GM12892 (cell line): ENCODE measurements around the gene TUG1. TPM values are rescaled to one million over a fixed set of nuclear protein-coding genes. Genes with fewer than 3 reads are reported as not detected.

Experiments
- DNase-seq: peaks from one replicate; pipeline ENCODE4 v3.0.0; 2011; ENCODE audit not compliant: insufficient read length
- FAIRE-seq: peaks from 2 replicates; lab custom pipeline; 2011; peaks lifted over from hg19 to GRCh38; lab: Jason Lieb, UNC
- POLR2A ChIP-seq: IDR thresholded peaks from 2 replicates; pipeline ENCODE4 v1.6.1; 2011; ENCODE audit warnings: low read depth, low read length, control low read depth
- POLR2AphosphoS5 ChIP-seq: IDR thresholded peaks from 2 replicates; pipeline ENCODE4 v1.6.1; 2011; ENCODE audit warnings: low read depth, low read length, control low read depth
- TAF1 ChIP-seq: IDR thresholded peaks from 2 replicates; pipeline ENCODE4 v1.6.1; 2011; ENCODE audit warnings: low read depth, mild to moderate bottlenecking, control low read depth, low read length, borderline replicate concordance
- polyA plus RNA-seq: library from polyadenylated mRNA; unstranded; fragments of >200 nt; gene quantifications from one replicate; pipeline ENCODE4 v1.2.1, GENCODE V29; 2012; ENCODE audit warnings: missing spikeins, inconsistent platforms; ENCODE audit not compliant: missing spikeins

The TUG1 gene
- polyA plus RNA-seq, result 35.1 TPM

- peak; percentile 75; the same call in 1 of the 2 replicates for TF ChIP-seq POLR2A
- TF ChIP-seq TAF1, result no peak
- peak; percentile 97 for FAIRE-seq
- peak; percentile 95 for DNase-seq
Measured at GRCh38 chr22:30968924-30969531, at the start of gene TUG1. Gene TUG1 (plus strand): TSS chr22:30969265.

- FAIRE-seq, result no peak
- no peak for DNase-seq
- TF ChIP-seq POLR2A, result no peak
- no peak for TF ChIP-seq TAF1
- no peak for TF ChIP-seq POLR2AphosphoS5
Measured at GRCh38 chr22:30919973-30920372, 49.1 kb upstream of the TUG1 start.

- peak; percentile 9 for FAIRE-seq
- peak; percentile 60 for DNase-seq
Measured at GRCh38 chr22:30920407-30920806, 48.7 kb upstream of the TUG1 start.

DNA sequence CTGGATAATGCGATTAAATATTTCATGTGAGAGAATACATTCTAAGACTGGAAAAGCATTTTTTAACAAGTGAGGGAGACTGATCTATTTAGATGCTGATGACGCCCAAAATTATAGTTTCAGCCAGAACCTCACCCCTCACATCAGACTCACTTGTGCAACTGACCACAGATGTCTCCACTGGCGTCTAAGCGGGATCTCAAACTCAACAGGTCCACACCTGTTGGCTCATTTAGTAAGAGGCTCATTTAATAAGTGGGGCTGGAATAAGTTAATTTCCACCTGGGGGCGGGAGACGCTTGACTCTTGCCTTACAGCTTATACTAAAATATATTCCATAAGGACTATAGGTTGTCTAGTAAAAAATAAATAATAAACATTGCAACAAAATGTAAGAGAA is 48.0 kb upstream of the TUG1 start:
- DNase-seq, result no peak
- FAIRE-seq, result no peak
- TF ChIP-seq TAF1 (no peak), POLR2AphosphoS5 (no peak), POLR2A (no peak)

More at GRCh38 chr22:30920407-30920806, 48.7 kb upstream of the TUG1 start:
- TF ChIP-seq POLR2A (no peak), POLR2AphosphoS5 (no peak), TAF1 (no peak)

- peak; percentile 51 for FAIRE-seq
- DNase-seq, result peak; percentile 47
- TF ChIP-seq TAF1 (no peak), POLR2AphosphoS5 (no peak), POLR2A (peak; percentile 26; the same call in 1 of the 2 replicates)
Measured at GRCh38 chr22:30922151-30922611, 46.9 kb upstream of the TUG1 start.

DNA sequence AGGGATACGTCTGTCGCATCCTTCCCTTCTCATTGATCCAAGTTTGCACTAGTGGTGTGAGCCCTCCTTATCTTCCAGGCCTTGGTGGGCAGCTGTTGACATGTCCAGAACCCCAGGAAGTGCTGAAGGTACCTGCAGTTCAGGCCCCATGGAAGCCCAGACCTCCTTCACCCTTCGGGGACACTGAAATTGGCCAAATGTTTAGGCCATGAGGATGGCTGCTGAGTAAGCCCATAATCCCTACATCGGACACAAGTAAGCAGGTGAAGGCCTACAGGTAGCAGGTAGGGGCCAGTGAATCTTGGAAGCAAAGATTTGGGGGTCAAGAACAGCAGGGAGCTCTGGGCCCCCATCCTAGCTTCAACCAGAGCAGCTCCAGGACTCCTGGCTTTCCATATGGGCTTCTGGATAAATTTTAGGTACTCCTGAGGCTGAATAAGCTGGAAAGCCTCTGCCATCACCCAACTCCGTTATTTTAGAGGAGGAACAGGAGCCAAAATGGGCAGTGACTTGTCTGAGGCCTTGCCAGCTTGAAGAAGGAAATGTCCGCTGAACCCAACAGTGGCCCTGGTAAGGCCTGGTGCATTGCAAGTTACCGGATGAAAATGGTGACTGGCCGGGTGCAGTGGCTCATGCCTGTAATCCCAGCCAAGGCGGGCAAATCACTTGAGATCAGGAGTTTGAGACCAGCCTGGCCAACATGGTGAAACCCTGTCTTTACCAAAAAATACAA is 45.7 kb upstream of the TUG1 start:
- TF ChIP-seq TAF1 (no peak), POLR2A (no peak), POLR2AphosphoS5 (no peak)
- FAIRE-seq, result no peak
- no peak for DNase-seq

- TF ChIP-seq POLR2A (no peak), TAF1 (no peak), POLR2AphosphoS5 (no peak)
- DNase-seq, result no peak
- FAIRE-seq, result no peak
Measured at GRCh38 chr22:30925667-30926066, 43.4 kb upstream of the TUG1 start.

- TF ChIP-seq POLR2AphosphoS5 (no peak), POLR2A (no peak), TAF1 (no peak)
- DNase-seq (no peak), FAIRE-seq (no peak)
Measured at GRCh38 chr22:30926706-30927105, 42.4 kb upstream of the TUG1 start.

DNA sequence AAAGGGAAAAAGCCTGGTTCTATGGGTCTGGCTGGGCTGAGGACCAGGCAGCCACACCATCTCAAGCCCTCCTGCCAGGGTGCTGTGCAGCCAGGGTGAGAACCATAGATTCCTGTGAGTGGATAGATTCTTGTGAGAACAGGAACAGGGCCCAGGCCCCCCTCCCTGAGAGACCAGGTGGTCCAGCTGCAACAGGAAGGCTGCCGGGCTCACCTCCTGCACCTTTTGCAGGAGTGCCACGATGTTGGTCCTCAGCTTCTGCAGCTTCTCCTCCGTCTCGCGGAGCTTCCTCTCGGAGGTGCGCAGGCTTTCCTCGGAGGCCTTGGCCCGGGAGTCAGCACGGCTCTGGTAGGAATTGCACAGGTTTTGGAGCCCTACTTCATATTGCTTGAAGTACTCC is 41.3 kb upstream of the TUG1 start:
- no peak for DNase-seq
- no peak for FAIRE-seq
- TF ChIP-seq POLR2AphosphoS5 (no peak), POLR2A (no peak), TAF1 (no peak)

DNA sequence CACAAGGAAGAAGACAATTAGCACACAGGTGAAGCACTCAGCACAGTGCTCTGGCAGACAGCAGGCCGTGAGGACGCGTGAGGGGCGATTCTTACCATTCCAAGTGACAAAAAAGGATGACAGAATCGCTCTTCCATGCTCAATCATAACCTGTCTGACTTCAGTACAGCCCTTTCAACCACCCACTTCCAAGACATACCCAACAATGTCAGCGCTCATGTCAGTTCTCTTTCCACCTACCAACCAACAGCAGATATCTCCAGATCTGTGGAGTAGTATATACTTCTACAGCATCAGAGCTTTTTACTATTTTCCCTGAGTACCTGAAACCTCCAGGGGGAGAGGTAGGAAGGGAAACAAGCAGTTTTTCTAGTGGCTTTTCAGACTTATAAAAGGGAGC is 40.7 kb upstream of the TUG1 start:
- FAIRE-seq, result no peak
- no peak for TF ChIP-seq POLR2A
- no peak for TF ChIP-seq POLR2AphosphoS5
- no peak for TF ChIP-seq TAF1
- DNase-seq, result no peak

- TF ChIP-seq POLR2A (no peak), TAF1 (no peak)
- FAIRE-seq (no peak), DNase-seq (no peak)
Measured at GRCh38 chr22:30930228-30930627, 38.8 kb upstream of the TUG1 start.
